GM18858 (cell line): ENCODE data around the gene PSMD4.
"Not testable (repeated sequence)": the region's sequence is repeated elsewhere in the genome, so short reads cannot be mapped to it uniquely, and the experiment has no call there.

Experiments used
- ATAC-seq: cut with Tn5 transposase; IDR thresholded peaks from one replicate; pipeline ENCODE4 v1.9.1; 2021; ENCODE audit not compliant: unreplicated experiment

Gene PSMD4

DNA sequence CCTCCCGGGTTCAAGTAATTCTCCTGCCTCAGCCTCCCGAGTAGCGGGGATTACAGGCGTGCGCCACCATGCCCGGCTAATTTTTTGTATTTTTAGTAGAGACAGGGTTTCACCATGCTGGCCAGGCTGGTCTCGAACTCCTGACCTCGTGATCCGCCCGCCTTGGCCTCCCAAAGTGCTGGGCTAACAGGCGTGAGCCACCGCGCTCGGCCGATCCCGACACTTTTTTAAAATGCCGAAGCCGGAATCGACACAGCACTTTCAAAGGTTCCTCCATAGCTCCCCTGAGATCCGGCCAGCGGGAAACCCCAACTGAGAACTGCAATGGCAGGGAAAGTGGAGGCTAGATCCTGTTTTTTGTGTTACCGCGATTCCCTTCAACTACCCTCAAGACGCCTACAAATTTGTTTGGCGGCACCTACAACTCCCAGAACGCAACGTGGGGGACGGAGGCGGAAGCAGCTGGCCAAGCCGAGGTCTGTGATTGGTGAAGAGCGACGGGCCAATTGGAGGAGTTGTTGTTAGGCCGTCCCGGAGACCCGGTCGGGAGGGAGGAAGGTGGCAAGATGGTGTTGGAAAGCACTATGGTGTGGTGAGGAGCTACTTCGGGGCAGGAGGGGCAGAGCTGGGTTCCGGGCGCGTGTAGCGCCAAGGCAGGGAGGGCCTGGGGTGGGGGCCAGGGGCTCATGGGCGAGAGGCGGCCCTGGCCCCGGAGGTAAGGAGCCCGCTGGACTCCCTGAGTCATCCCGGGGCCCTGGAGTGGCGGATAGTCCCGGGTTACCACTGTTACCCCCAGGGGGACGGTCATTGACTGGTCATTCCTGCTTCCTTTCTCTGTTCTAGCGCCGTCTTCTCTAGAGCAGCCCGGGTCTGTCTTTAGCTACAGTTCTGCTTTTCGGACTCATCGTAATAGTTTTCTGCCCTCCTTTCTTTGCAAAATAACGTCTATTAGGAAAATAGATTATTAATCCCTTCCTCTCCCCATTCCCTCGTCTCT is at the start of gene PSMD4:
TSS of gene PSMD4 (plus strand) at position 518 of the 997 bp plus-strand sequence. CDS start at position 567, 49 bp downstream.
- ATAC-seq, result peak; percentile 68

GRCh38 chr1:151205381-151205965 is 49.1 kb upstream of the PSMD4 start:
- not testable (repeated sequence) for ATAC-seq

- ATAC-seq, result no peak
Observed at GRCh38 chr1:151210830-151211229, 43.7 kb upstream of the PSMD4 start.

GRCh38 chr1:151211972-151212705 is 42.4 kb upstream of the PSMD4 start:
- no peak for ATAC-seq

GRCh38 chr1:151213560-151213959 is 41.0 kb upstream of the PSMD4 start:
- no peak for ATAC-seq

GRCh38 chr1:151221616-151222015 is 32.9 kb upstream of the PSMD4 start:
- ATAC-seq, result no peak

DNA sequence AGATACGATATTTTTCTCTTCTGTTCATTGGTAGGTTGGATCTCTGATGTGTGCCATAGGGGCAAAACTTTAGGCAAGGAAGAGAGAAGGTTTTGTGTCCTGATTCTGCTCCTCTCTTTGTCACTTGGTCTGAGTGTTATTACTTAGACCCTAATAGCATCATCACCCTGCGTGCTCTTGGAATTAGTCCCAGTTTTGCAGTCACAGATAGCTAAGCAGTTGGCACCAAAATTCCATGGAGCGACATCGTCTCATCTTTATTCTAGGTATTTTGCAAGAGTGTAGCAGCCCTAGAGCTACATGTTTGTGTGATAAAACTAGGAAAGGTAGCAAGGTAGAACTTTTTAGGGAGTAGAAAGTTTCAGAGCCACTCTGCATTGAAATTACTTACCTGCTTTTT is 32.4 kb upstream of the PSMD4 start:
- ATAC-seq, result no peak

- no peak for ATAC-seq
Observed at GRCh38 chr1:151235235-151235634, 19.3 kb upstream of the PSMD4 start.

- ATAC-seq, result no peak
Observed at GRCh38 chr1:151237678-151238466, 16.7 kb upstream of the PSMD4 start.

DNA sequence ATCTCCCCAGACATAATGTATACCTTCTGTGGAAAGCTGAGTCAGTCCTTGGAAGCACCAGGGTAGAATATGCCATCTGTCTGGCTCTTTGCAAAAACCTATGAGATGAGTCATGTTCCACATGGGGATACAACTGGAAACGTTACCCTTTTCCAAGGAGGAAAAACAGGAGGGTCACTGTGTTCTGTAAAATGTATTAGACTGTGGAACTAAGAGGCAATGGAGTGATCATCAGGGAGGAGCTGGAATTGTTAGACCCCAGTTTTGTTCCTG is 16.1 kb upstream of the PSMD4 start:
- ATAC-seq, result no peak

GRCh38 chr1:151242442-151242841 is 12.1 kb upstream of the PSMD4 start:
- no peak for ATAC-seq

- no peak for ATAC-seq
Observed at GRCh38 chr1:151243683-151244216, 10.8 kb upstream of the PSMD4 start.

GRCh38 chr1:151246786-151247185 is 7.7 kb upstream of the PSMD4 start:
- ATAC-seq, result no peak

DNA sequence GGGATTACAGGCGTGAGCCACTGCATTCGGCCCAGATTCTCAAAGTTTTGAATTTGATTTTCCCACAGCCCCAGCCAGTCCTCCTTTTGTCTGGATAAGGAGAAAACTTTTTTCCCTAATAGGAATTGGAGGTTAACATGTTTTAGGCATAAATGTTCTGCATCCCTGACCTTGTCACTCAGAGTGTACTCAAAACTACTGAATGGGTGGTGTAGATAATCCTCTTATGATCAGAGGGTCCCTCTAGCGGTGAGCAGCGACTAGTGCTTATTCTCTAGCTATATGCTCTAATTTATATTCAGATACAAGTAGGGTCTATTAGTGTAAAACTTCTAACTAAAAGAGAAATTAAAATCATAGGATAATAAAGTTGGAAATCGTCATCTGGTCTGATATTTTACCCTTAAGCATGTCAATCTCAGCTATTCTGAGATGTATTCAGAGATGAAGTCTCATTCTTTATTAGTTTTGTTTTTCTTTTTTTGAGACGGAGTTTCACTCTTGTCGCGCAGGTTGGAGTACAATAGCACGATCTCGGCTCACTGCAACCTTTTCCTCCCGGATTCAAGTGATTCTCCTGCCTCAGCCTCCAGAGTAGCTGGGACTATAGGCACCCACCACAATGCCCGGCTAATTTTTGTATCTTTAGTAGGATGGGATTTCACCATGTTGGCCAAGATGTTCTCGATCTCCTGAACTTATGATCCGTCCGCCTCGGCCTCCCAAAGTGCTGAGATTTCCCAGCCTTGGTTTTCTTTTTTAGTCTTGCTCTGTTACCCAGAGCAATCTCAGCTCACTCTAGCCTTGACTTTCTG is 2.7 kb upstream of the PSMD4 start:
- no peak for ATAC-seq

DNA sequence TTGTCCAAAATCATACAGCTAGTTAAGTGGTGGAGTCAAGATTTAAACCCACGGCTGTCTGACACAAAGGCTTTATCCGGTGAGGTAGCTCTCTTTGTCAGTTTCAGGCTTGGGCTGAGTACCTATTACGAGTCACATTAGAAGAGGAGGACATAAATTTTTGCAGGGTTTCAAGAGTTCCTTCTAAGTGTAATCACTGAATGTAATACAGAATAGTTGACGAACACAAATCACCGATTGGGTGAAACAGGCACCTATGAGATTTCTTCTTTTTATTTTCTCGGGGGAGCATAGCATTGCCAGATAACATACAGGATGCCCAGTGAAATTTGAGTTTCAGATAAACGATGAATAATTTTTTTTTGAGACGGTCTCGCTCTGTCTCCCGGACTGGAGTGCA is 847 bp downstream of the PSMD4 start:
- no peak for ATAC-seq

DNA sequence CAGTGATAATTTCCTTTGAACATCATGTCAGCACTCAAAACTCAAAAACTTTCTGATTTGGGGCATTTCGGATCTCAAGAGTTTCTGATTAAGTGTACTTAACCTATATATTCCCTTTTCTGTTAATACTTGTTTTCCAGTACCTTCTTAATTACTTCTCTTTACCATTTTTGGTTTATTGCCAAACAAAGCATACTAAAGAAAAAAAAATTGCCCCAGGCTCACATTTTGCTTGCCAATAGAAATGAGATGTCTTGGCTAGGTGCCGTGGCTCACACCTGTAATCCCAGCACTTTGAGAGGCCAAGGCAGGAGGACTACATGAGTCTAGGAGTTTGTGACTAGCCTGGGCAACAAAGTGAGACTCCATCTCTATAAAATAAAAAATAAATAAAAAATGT is 4.8 kb downstream of the PSMD4 start:
- ATAC-seq, result no peak

GRCh38 chr1:151265446-151266236 is 11.1 kb downstream of the PSMD4 start:
- ATAC-seq, result no peak

DNA sequence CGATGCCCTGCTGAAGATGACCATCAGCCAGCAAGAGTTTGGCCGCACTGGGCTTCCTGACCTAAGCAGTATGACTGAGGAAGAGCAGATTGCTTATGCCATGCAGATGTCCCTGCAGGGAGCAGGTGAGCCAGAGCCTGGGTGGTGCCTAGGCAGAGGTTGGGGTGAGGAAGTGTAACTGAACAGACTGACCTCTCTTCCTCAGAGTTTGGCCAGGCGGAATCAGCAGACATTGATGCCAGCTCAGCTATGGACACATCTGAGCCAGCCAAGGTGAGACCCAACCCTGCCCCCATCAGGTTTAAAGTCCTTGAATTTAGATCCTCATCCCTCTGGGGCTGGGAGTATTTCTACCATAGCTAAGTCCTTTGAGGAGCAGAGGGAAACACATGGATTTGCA is 11.8 kb downstream of the PSMD4 start:
- no peak for ATAC-seq

DNA sequence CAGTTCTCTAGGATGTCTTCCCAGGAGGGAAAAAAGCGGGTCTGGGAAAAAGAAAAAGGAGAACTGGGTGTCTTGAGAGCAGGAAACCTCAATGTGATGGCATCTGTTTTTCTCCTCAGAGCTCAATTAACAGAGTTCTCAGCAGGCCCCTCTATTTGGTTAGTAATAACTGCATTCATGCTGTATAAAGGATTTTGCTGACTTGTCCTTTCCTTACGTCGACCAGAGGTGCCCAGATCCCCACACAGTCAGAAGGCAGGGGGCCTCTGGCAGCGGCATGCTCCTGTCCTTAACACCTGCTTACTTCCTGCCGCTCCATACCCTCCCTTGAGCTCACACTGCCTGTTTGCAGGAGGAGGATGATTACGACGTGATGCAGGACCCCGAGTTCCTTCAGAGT is 12.3 kb downstream of the PSMD4 start:
- no peak for ATAC-seq
